Suprapubic skin (tissue), 3 donors: ENCODE data around the gene LASP1.

Experiments used
- CTCF ChIP-seq, 2 donors: fragments of 200-600 bp in 1 of 2; fragments of 450-650 bp in 1 of 2; sonication (generic) in 1 of 2; IDR thresholded peaks; one replicate each; pipeline ENCODE4 v1.5.1; 2016 to 2019; ENCODE audit warnings: antibody characterized with exemption in 2 of 2, mild to moderate bottlenecking in 1 of 2, moderate library complexity in 1 of 2
- POLR2A ChIP-seq, 2 donors: fragments of 450-650 bp; IDR thresholded peaks; one replicate each; pipeline ENCODE4 v1.6.1; 2017; ENCODE audit warnings: antibody characterized with exemption in 2 of 2, mild to moderate bottlenecking in 2 of 2, moderate library complexity in 2 of 2

GRCh38 chr17:38852771-38853291, 17.0 kb upstream of the LASP1 start:
- no peak for TF ChIP-seq CTCF (IDR thresholded peaks at IDR 0.05)
- no peak for TF ChIP-seq POLR2A (IDR thresholded peaks at IDR 0.05)
